NCI-H2029 treated with DMSO at 0.1 percent for 48 hours (cell line): ENCODE data around the gene DGKA.
"Not testable (repeated sequence)": the region's sequence is repeated elsewhere in the genome, so short reads cannot be mapped to it uniquely, and the experiment has no call there.

Source experiments
- DNase-seq: peaks from one replicate; lab custom pipeline; 2025; lab: John Stamatoyannopoulos, UW

The DGKA gene

GRCh38 chr12:55996715-55997534 is 66.0 kb downstream of the DGKA start, which contains the start of gene SUOX:
TSS of gene SUOX (plus strand) at chr12:55997276. CDS start at chr12:56002222, 4,946 bp downstream.
- peak; percentile 80 for DNase-seq

GRCh38 chr12:55997535-55997859 is 66.5 kb downstream of the DGKA start:
- no peak for DNase-seq

- DNase-seq = not testable (repeated sequence)
These were observed 68.6 kb downstream of the DGKA start for GRCh38 chr12:55999522-55999921.

- DNase-seq = not testable (repeated sequence)
These were observed 69.1 kb downstream of the DGKA start for GRCh38 chr12:55999999-56000540.

GRCh38 chr12:56001487-56002100 is 70.6 kb downstream of the DGKA start:
- DNase-seq = no peak

GRCh38 chr12:56003376-56003775 is 72.4 kb downstream of the DGKA start:
- DNase-seq = not testable (repeated sequence)
